Ureter (tissue), 1 donor: ENCODE results near the gene USP50. TPM values are rescaled to one million over a fixed set of nuclear protein-coding genes. Genes with fewer than 3 reads are reported as not detected.
"Not testable (repeated sequence)": the region's sequence is repeated elsewhere in the genome, so short reads cannot be mapped to it uniquely, and the experiment has no call there.

Experiments
- DNase-seq: peaks from one replicate; pipeline ENCODE4 v3.0.0-alpha.2; 2020; ENCODE audit warnings: low spot score
- total RNA-seq: library from RNA; stranded (reverse); gene quantifications from one replicate; pipeline ENCODE4 v1.2.4, GENCODE V29; 2023
- donor health status: DM: yes; HTN: yes; CAD: no.

USP50 gene
- total RNA-seq, 1 donor from 2014 or later, result 1.2 TPM

- no peak for DNase-seq
These were observed 43.3 kb downstream of the USP50 start for GRCh38 chr15:50503144-50503543.

DNA sequence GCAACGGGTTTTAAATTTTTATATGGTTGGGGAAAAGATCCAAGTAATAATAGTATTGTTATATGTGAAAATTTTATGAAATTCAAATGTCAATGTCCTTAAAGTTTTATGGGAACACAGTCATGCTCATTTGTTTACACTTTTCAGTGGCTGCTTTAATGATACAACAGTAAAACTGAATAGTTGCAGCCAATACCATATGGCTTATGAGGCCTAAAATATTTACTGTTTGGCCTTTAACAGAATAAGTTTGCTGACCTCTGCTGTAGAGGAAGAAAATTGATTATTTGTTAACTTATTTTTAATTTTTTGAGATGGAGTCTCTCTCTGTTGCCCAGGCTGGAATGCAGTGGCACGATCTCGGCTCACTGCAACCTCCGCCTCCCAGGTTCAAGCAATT is 44.7 kb downstream of the USP50 start:
- DNase-seq, result no peak

GRCh38 chr15:50500352-50500751 is 46.1 kb downstream of the USP50 start:
- DNase-seq, result no peak

DNA sequence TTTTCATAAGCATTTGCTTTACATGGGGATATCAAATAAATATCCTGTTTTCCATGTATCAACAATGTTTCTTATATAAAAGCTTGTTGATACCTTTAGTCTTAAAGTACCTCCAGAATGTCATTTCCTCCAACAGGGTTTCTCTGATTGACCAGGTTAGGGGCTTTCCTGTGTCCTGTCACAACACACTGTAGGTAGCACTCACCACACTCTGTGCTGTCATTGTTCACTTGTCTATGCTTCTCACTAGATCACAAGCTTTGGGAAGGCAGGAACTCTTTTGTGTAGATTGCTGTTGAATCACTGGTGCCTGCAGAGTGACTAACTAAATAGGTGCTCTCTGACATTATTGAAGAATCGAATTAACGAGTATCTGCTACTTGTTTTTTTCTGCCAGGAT is 49.8 kb downstream of the USP50 start:
- DNase-seq, result no peak

DNA sequence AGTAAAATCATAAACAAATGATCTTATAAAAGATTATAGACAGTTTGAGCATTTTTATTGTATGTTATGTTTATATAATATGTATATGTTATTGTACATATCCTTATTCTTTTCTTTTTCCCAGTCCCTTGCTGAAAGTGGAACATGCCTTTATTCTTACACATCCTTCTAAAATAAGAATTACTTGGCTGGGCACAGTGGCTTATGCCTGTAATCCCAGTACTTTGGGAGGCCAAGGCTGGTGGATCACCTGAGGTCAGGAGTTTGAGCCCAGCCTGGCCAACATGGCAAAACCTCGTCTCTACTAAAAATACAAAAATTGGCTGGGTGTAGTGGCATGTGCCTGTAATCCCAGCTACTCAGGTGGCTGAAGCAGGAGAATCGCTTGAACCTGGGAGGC is 51.9 kb downstream of the USP50 start:
- DNase-seq, result not testable (repeated sequence)

DNA sequence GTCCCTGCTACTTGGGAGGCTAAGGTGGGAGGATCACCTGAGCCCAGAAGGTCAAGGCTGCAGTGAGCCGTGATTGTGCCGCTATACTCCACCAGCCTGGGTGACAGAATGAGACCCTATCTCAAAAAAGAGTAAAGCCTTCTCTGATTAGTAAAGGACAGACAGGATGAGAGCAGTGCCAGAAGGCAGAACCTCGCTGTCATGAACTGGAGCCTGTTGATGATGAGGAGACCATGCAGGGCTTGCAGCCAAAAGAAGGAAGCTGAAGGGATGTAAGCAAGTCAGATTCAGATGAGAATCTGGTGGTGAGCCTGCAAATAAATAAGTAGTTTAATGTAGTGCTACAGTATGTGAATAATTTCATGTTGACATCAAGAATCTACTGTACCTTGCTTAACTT is 52.8 kb downstream of the USP50 start:
- no peak for DNase-seq

DNA sequence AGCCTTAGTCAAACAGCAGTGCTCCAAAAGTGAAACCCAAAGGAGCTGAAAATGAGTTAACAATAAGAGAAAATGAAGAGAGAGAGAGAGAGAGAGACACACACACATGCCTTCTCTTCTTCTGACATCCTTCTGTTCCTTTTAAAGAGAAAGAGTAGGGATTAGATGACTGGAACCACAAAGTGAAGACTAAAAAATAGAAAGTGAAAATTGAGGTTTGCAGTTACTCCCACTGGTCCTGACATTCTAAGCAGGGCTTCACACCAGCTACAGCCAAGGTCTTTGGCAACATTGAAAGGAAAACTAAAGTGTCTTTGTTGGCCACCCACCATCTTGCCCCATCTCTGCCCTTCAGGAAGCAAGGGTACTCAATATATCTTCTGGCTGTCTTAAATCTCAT is 59.2 kb downstream of the USP50 start:
- DNase-seq, result no peak

GRCh38 chr15:50485389-50485788 is 61.1 kb downstream of the USP50 start:
- DNase-seq, result no peak

- no peak for DNase-seq
These were observed 61.7 kb downstream of the USP50 start for GRCh38 chr15:50484781-50485180.

- DNase-seq, result no peak
These were observed 70.3 kb downstream of the USP50 start for GRCh38 chr15:50476143-50476542.

- DNase-seq, result no peak
These were observed 75.4 kb downstream of the USP50 start for GRCh38 chr15:50471072-50471471.

DNA sequence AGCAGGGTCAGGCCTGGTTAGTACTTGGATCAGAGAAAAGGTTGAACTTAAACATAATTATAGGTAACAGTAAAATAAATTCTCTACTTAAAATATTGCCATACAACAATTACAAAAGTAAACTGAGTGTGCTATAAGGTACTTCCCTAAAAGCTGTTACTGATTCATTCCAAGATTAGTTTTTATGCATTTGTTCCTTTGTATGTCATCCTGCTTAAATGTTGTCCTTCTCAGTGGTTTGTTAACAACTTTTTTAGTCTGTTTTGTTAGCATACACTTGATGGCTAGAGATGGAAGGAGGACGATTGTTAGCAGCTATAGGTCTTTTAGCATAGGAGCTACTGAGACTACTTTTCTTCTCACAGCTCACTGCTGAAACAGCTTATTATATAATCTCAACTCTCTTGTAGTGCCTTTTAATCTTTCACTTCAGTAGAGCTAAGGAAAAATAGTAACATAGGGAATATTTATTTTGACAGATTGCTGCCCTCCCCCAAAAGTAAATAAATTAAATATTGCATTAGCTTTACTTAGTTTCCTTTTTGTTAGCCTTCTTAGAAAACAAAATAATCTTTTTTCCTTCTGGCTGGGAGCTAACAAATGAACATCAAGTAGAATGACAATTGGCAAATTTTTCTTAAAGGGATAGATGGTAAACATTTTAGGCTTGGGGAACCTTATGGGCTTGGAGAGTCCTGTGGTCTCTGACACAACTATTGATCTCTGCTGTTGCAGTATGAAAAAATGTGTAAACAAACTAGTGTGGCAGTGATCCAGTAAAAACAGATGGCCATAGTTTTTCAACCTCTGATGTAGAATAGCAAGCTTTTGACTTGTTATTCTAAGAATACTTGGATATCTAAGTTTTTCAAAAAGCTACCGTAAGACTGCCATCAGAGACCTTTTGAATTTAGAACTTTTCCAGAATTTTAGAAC is 82.8 kb downstream of the USP50 start:
- DNase-seq, result no peak

DNA sequence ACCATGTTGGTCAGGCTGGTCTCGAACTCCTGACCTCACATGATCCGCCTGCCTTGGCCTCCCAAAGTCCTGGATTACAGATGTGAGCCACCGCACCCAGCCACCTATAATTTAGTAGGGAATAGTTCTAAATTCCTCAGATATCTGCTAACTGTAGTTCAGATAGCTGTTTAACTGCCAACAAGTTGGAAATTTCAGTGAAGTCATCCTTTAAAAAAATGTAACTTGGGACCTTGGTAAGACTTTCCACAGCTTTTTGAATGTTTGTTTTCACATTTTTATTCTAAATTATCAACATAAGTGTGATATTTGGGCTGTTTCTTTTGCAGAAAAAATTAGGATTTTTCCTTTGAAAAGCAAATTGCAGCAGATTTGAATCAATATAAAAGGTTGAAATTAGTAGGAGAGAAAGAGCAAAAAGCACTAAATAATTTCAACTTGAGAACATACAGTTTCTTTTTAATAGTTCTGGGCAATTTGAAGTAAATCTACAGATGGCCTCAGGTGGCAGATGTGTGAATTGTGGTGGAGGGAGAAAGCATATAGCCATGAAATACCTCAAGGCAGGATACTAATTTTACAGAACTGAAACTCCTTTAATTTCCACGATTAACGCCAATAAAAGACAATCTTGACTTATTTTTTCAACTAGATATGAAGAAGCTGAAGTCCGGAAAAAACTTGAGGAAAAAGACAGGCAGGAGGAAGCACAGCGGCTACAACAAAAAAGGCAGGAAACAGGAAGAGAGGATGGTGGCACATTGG is 87.9 kb downstream of the USP50 start:
- DNase-seq, result no peak

GRCh38 chr15:50452927-50453326 is 93.5 kb downstream of the USP50 start:
- DNase-seq, result no peak

Other genes with a start within 250 kb of the USP50 start
- gene GABPB1, start 191.5 kb downstream of the USP50 start, total RNA-seq, result 21.3 TPM
- 78.1 TPM for gene USP8, start 122.3 kb downstream of the USP50 start, total RNA-seq
- gene TRPM7, start 140.1 kb upstream of the USP50 start, total RNA-seq, result 56.2 TPM
- 144 TPM for gene SPPL2A, start 219.0 kb upstream of the USP50 start, total RNA-seq